Measurements from ENCODE around the gene TNMD.

The TNMD gene

DNA sequence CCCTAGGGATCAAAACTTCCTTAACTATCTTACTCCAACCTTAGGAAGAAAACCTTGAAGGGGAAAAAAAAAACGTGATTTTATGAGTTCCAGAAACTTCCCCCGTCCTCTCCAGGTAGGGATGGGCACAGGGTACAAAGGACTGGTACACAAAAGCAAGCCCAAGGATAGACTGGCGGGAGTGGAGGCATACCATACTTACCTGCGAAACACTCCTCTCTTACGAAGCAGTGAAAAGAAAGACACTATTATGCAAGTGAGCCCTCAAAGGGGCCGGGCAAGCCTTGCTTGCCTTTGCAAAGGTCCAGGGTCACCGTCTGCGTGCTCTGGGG lies 51.2 kb downstream of the TNMD start:
- H2AFZ ChIP-seq (ENCODE audit: low read length) = no peak overlapping the region
- H3K4me2 ChIP-seq (ENCODE audit: low read length) = peak overlapping the region; percentile 54; the same call in 1 of the 2 replicates

DNA sequence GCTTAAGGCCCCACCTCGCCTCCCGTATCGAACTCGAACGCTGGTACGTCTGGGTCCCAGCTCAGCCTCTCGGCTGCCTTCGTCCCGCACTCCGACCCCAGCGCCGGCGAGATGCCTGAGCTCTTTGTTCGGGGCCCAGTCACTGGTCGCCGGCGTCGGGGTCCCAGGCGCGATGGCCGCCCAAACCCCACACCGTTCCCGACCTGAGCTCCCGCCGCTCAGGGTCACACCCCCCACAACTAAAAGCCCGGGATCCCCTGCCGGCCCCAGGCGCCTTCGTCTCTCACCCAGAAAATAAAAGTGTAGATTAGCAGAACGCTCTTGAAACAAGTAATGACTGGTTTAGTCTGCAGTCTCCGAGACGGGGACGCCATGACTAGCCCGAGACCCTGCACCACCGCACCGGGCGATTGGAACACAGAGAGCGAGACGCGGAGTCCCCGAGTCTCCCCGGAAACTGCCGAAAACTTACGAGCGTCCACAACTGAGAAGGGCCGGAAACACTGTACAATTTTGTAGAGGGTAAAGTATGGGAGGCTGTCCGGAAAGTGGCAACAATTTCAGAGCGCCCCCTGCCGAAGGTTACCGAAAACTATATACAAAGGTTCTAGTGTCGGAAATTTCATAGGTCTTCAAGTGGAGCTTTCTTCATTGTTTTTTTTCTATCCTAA lies 51.7 kb downstream of the TNMD start, which contains the start of gene TSPAN6:
TSPAN6 (minus strand) TSS at position 486 of the 671 bp plus-strand sequence; CDS start at position 374, 112 bp downstream.
- Histone ChIP-seq H3K9me2 (ENCODE audit: low read depth, low read length) (no peaks in the 10 kb centered on the region), H3K9ac (ENCODE audit: low read length) (no peak within 1 kb of the TSS; the same call in 1 of the 2 replicates), H3K4me3 (ENCODE audit: low read depth, low read length, poor library complexity, severe bottlenecking) (peak within 1 kb of the TSS; percentile 53), H3K4me2 (ENCODE audit: low read length) (peak within 1 kb of the TSS; percentile 54; the same call in 1 of the 2 replicates), H3K36me3 (ENCODE audit: insufficient read depth, low read length) (no peaks in the 10 kb centered on the region), H3K27ac (ENCODE audit: low read depth, low read length, poor library complexity, severe bottlenecking) (no peak within 1 kb of the TSS), H3K9me3 (ENCODE audit: low read length) (no peaks in the 10 kb centered on the region), H4K20me1 (ENCODE audit: insufficient read depth, low read length) (no peaks in the 10 kb centered on the region), H2AFZ (ENCODE audit: low read length) (no peak within 1 kb of the TSS), H3F3A (ENCODE audit: insufficient read depth, low read length) (no peaks in the 10 kb centered on the region), H3K4me1 (ENCODE audit: insufficient read depth, low read length, severe bottlenecking) (no peaks in the 10 kb centered on the region), H3K79me2 (ENCODE audit: insufficient read depth, low read length) (no peaks in the 10 kb centered on the region), H3K27me3 (ENCODE audit: insufficient read depth, low read length) (no peaks in the 10 kb centered on the region)
- TF ChIP-seq, protein P1, sequence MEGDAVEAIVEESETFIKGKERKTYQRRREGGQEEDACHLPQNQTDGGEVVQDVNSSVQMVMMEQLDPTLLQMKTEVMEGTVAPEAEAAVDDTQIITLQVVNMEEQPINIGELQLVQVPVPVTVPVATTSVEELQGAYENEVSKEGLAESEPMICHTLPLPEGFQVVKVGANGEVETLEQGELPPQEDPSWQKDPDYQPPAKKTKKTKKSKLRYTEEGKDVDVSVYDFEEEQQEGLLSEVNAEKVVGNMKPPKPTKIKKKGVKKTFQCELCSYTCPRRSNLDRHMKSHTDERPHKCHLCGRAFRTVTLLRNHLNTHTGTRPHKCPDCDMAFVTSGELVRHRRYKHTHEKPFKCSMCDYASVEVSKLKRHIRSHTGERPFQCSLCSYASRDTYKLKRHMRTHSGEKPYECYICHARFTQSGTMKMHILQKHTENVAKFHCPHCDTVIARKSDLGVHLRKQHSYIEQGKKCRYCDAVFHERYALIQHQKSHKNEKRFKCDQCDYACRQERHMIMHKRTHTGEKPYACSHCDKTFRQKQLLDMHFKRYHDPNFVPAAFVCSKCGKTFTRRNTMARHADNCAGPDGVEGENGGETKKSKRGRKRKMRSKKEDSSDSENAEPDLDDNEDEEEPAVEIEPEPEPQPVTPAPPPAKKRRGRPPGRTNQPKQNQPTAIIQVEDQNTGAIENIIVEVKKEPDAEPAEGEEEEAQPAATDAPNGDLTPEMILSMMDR (IDR thresholded peaks at IDR 0.05; ENCODE audit: low read length) = peak; percentile 44; the same call in 1 of the 2 replicates
- TF ChIP-seq EZH2 (IDR thresholded peaks at IDR 0.05; ENCODE audit: borderline replicate concordance, low read length) = no peak

More for the DNA sequence above, 51.2 kb downstream of the TNMD start:
- peak overlapping the region; percentile 53 for H3K4me3 ChIP-seq (ENCODE audit: low read depth, low read length, poor library complexity, severe bottlenecking)
- H3K27me3 ChIP-seq (ENCODE audit: insufficient read depth, low read length) = no peaks in the 10 kb centered on the region
- TF ChIP-seq, protein P1 (IDR thresholded peaks at IDR 0.05; ENCODE audit: low read length) = no peak
- TF ChIP-seq EZH2 (IDR thresholded peaks at IDR 0.05; ENCODE audit: borderline replicate concordance, low read length) = no peak
- H3K9me2 ChIP-seq (ENCODE audit: low read depth, low read length) = no peaks in the 10 kb centered on the region
- H3K9ac ChIP-seq (ENCODE audit: low read length) = no peak overlapping the region
- H4K20me1 ChIP-seq (ENCODE audit: insufficient read depth, low read length) = no peaks in the 10 kb centered on the region
- no peaks in the 10 kb centered on the region for H3K9me3 ChIP-seq (ENCODE audit: low read length)
- H3K79me2 ChIP-seq (ENCODE audit: insufficient read depth, low read length) = no peaks in the 10 kb centered on the region
- H3F3A ChIP-seq (ENCODE audit: insufficient read depth, low read length) = no peaks in the 10 kb centered on the region
- H3K36me3 ChIP-seq (ENCODE audit: insufficient read depth, low read length) = no peaks in the 10 kb centered on the region
- H3K27ac ChIP-seq (ENCODE audit: low read depth, low read length, poor library complexity, severe bottlenecking) = no peak overlapping the region
- no peaks in the 10 kb centered on the region for H3K4me1 ChIP-seq (ENCODE audit: insufficient read depth, low read length, severe bottlenecking)

DNA sequence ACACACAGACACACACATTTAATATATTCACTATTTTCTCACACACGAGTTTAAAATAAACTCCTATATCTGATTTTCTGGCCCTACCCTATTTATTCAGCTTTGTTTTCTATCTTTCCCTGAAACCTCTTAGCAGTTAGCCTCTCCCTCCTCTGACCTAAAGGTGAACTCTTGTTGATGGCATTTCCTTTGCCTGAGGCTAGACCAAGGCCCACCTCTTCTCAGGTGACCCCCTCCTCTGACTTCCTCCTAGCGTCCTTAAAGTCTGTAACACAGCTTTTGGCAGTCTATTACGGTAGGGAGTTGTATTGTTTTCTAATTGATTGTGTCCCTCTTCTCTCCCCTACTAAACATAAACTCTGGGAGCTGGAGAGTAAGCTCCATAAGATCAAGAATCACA lies 57.6 kb downstream of the TNMD start:
- no peak for TF ChIP-seq EZH2 (IDR thresholded peaks at IDR 0.05; ENCODE audit: borderline replicate concordance, low read length)
- TF ChIP-seq, protein P1 (IDR thresholded peaks at IDR 0.05; ENCODE audit: low read length) = no peak
- Histone ChIP-seq H3K9ac (ENCODE audit: low read length) (no peak overlapping the region), H4K20me1 (ENCODE audit: insufficient read depth, low read length) (no peaks in the 10 kb centered on the region), H3F3A (ENCODE audit: insufficient read depth, low read length) (no peaks in the 10 kb centered on the region), H3K27me3 (ENCODE audit: insufficient read depth, low read length) (no peaks in the 10 kb centered on the region), H3K4me3 (ENCODE audit: low read depth, low read length, poor library complexity, severe bottlenecking) (no peak overlapping the region), H3K9me2 (ENCODE audit: low read depth, low read length) (no peaks in the 10 kb centered on the region), H3K27ac (ENCODE audit: low read depth, low read length, poor library complexity, severe bottlenecking) (no peak overlapping the region), H3K79me2 (ENCODE audit: insufficient read depth, low read length) (no peaks in the 10 kb centered on the region), H2AFZ (ENCODE audit: low read length) (no peak overlapping the region), H3K9me3 (ENCODE audit: low read length) (no peaks in the 10 kb centered on the region), H3K4me1 (ENCODE audit: insufficient read depth, low read length, severe bottlenecking) (no peaks in the 10 kb centered on the region), H3K36me3 (ENCODE audit: insufficient read depth, low read length) (no peaks in the 10 kb centered on the region), H3K4me2 (ENCODE audit: low read length) (no peak overlapping the region)

Data from OCI-LY1 (cell line).